Astrocyte (in vitro differentiated cells and primary cell): ENCODE data around the gene SHC3. TPM values are rescaled to one million over a fixed set of nuclear protein-coding genes. Genes with fewer than 3 reads are reported as not detected.
"Not testable (repeated sequence)": the region's sequence is repeated elsewhere in the genome, so short reads cannot be mapped to it uniquely, and the experiment has no call there.

Source experiments
- DNase-seq: peaks from one replicate; pipeline ENCODE4 v3.0.0-alpha.2; 2010; ENCODE audit warnings: low read depth
- FAIRE-seq: peaks from 2 replicates; lab custom pipeline; 2011; peaks lifted over from hg19 to GRCh38; lab: Jason Lieb, UNC
- H2AFZ ChIP-seq: 2 replicates; pipeline ENCODE4 v1.6.0; 2012; ENCODE audit warnings: low read depth, low read length, inconsistent platforms
- H3K27ac ChIP-seq: 2 replicates; pipeline ENCODE4 v1.5.1; 2011; ENCODE audit warnings: low read depth, low read length, inconsistent platforms
- H3K27me3 ChIP-seq: 2 replicates; pipeline ENCODE4 v1.6.0; 2011; ENCODE audit warnings: low read length, inconsistent platforms; ENCODE audit not compliant: insufficient read depth
- H3K36me3 ChIP-seq: 2 replicates; pipeline ENCODE4 v1.5.1; 2011; ENCODE audit warnings: low read length, inconsistent platforms; ENCODE audit not compliant: insufficient read depth
- H3K4me1 ChIP-seq: 2 replicates; pipeline ENCODE4 v1.5.1; 2011; ENCODE audit warnings: low read length, inconsistent platforms; ENCODE audit not compliant: insufficient read depth
- H3K4me2 ChIP-seq: 2 replicates; pipeline ENCODE4 v1.6.0; 2012; ENCODE audit warnings: low read length, inconsistent platforms
- H3K4me3 ChIP-seq: 2 replicates; pipeline ENCODE4 v1.5.1; 2011; ENCODE audit warnings: low read depth, mild to moderate bottlenecking, low read length, inconsistent platforms; ENCODE audit not compliant: insufficient read depth
- H3K79me2 ChIP-seq: 2 replicates; pipeline ENCODE4 v1.6.0; 2012; ENCODE audit warnings: mild to moderate bottlenecking, low read length, inconsistent platforms; ENCODE audit not compliant: insufficient read depth
- H3K9ac ChIP-seq: 2 replicates; pipeline ENCODE4 v1.6.0; 2012; ENCODE audit warnings: mild to moderate bottlenecking, low read length, inconsistent platforms
- H3K9me3 ChIP-seq: 2 replicates; pipeline ENCODE4 v1.5.1; 2012; ENCODE audit warnings: low read depth, mild to moderate bottlenecking, low read length, inconsistent platforms; ENCODE audit not compliant: insufficient read depth
- H4K20me1 ChIP-seq: 2 replicates; pipeline ENCODE4 v1.6.0; 2012; ENCODE audit warnings: low read length, inconsistent platforms; ENCODE audit not compliant: insufficient read depth
- H3K27ac Mint-ChIP-seq: one replicate; pipeline ENCODE4 v1.8.0; 2021; ENCODE audit warnings: mild to moderate bottlenecking, mixed read lengths; ENCODE audit not compliant: unreplicated experiment
- H3K27me3 Mint-ChIP-seq: one replicate; pipeline ENCODE4 v1.8.0; 2021; ENCODE audit warnings: low read depth, mixed read lengths; ENCODE audit not compliant: unreplicated experiment
- H3K36me3 Mint-ChIP-seq: one replicate; pipeline ENCODE4 v1.8.0; 2021; ENCODE audit warnings: low read depth, mixed read lengths; ENCODE audit not compliant: unreplicated experiment
- H3K4me1 Mint-ChIP-seq: one replicate; pipeline ENCODE4 v1.8.0; 2021; ENCODE audit warnings: low read depth, mixed read lengths; ENCODE audit not compliant: unreplicated experiment
- H3K4me3 Mint-ChIP-seq: one replicate; pipeline ENCODE4 v1.8.0; 2021; ENCODE audit warnings: mild to moderate bottlenecking, moderate library complexity, mixed read lengths; ENCODE audit not compliant: unreplicated experiment
- H3K9me3 Mint-ChIP-seq: one replicate; pipeline ENCODE4 v1.8.0; 2021; ENCODE audit warnings: mild to moderate bottlenecking, mixed read lengths; ENCODE audit not compliant: unreplicated experiment
- EZH2 ChIP-seq: IDR thresholded peaks from 2 replicates; pipeline ENCODE4 v1.6.1; 2012; ENCODE audit warnings: mild to moderate bottlenecking, low read length, inconsistent platforms; ENCODE audit not compliant: insufficient read depth
- total RNA-seq: library from RNA; stranded (reverse); gene quantifications from 2 replicates; pipeline ENCODE4 v1.2.1, GENCODE V29; 2021
- TF ChIP-seq, protein P1 (sequence below): IDR thresholded peaks from 2 replicates; pipeline ENCODE4 v1.5.1; 2011; ENCODE audit warnings: low read depth, mild to moderate bottlenecking, inconsistent platforms, low read length, moderate library complexity; ENCODE audit not compliant: insufficient read depth

Gene SHC3
- total RNA-seq, 1 donor from 2014 or later = 4.6 TPM

DNA sequence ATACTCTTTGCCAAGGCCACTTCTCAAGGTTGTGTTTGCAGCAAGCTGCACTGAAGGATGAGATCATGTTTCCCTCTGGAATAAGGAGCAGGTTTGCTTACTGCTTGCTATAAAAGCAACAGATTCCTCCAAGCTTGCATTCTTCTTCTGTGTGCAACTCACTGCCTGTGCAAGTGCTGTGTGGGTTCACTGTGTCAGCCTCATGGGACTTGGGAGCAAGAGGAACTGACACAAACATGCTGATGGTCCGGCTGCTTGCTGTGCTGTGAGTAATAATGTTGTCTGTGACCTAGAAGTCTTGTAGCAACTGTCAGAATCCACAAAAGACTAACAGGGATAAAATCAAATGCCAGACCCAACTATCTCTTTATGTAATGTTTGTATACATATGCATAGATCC lies 33.6 kb upstream of the SHC3 start:
- Histone ChIP-seq H4K20me1 (no peaks in the 10 kb centered on the region), H2AFZ (no peak overlapping the region), H3K27me3 (no peaks in the 10 kb centered on the region), H3K4me3 (no peak overlapping the region), H3K9me3 (no peaks in the 10 kb centered on the region), H3K36me3 (no peaks in the 10 kb centered on the region), H3K4me1 (no peaks in the 10 kb centered on the region), H3K79me2 (no peaks in the 10 kb centered on the region), H3K4me2 (no peak overlapping the region), H3K9ac (no peak overlapping the region), H3K27ac (no peak overlapping the region)
- Mint-ChIP-seq H3K36me3 (peaks cover 1% of the 10 kb centered on the region), H3K4me3 (no peak overlapping the region), H3K9me3 (peaks cover 8% of the 10 kb centered on the region), H3K4me1 (no peaks in the 10 kb centered on the region), H3K27ac (no peak overlapping the region), H3K27me3 (peaks cover 2% of the 10 kb centered on the region)
- DNase-seq (no peak), FAIRE-seq (no peak)
- TF ChIP-seq EZH2 = no peak
- TF ChIP-seq, protein P1, sequence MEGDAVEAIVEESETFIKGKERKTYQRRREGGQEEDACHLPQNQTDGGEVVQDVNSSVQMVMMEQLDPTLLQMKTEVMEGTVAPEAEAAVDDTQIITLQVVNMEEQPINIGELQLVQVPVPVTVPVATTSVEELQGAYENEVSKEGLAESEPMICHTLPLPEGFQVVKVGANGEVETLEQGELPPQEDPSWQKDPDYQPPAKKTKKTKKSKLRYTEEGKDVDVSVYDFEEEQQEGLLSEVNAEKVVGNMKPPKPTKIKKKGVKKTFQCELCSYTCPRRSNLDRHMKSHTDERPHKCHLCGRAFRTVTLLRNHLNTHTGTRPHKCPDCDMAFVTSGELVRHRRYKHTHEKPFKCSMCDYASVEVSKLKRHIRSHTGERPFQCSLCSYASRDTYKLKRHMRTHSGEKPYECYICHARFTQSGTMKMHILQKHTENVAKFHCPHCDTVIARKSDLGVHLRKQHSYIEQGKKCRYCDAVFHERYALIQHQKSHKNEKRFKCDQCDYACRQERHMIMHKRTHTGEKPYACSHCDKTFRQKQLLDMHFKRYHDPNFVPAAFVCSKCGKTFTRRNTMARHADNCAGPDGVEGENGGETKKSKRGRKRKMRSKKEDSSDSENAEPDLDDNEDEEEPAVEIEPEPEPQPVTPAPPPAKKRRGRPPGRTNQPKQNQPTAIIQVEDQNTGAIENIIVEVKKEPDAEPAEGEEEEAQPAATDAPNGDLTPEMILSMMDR = no peak

DNA sequence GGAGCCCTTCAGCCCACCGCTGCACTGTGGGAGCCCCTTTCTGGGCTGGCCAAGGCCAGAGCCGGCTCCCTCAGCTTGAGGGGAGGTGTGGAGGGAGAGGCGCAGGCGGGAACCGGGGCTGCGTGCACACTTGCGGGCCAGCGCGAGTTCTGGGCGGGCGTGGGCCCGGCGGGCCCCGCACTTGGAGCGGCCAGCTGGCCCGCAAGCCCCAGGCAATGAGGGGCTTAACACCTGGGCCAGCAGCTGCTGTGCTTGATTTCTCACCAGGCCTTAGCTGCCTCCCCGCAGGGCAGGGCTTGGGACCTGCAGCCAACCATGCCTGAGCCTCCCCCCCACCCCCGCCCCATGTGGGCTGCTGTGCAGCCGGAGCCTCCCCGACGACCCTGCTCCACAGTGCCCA lies 30.7 kb upstream of the SHC3 start:
- not testable (repeated sequence) for H3K27me3 ChIP-seq, H3K27me3 Mint-ChIP-seq, DNase-seq, H3K9ac ChIP-seq, H3K27ac ChIP-seq, H3K4me3 Mint-ChIP-seq, H3K9me3 Mint-ChIP-seq, H3K4me2 ChIP-seq, H3K4me3 ChIP-seq, H3K36me3 Mint-ChIP-seq, H3K79me2 ChIP-seq, H3K4me1 ChIP-seq, H3K4me1 Mint-ChIP-seq, FAIRE-seq, H4K20me1 ChIP-seq, H2AFZ ChIP-seq, H3K9me3 ChIP-seq, H3K36me3 ChIP-seq, H3K27ac Mint-ChIP-seq

DNA sequence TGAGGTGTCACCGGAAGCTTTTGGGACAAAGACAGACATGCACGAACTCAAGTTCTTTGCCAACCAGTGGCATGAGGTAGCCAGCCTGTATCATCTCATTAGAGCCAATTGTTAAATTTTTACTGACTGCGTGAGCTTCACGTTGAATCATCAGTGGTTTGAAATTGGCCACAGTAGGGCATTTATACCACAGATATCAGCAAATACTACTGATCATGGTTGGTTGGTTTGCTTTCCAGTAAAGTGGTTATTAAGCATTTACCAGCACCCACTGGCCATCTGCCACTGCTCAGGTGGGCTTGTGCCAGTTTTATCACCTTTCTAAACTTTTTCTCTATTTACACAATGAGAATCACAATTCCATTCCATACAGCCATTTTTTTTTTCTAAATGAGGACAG lies 28.4 kb upstream of the SHC3 start:
- Mint-ChIP-seq H3K9me3 (peaks cover 4% of the 10 kb centered on the region), H3K4me1 (no peaks in the 10 kb centered on the region), H3K4me3 (no peak overlapping the region), H3K27ac (no peak overlapping the region), H3K27me3 (peaks cover 8% of the 10 kb centered on the region), H3K36me3 (no peaks in the 10 kb centered on the region)
- TF ChIP-seq, protein P1 = no peak
- no peak for TF ChIP-seq EZH2
- no peaks in the 10 kb centered on the region for H3K27me3 ChIP-seq
- H3K9me3 ChIP-seq = no peaks in the 10 kb centered on the region
- H3K9ac ChIP-seq = no peak overlapping the region
- no peak overlapping the region for H3K27ac ChIP-seq
- DNase-seq = no peak
- no peak overlapping the region for H2AFZ ChIP-seq
- H3K79me2 ChIP-seq = no peaks in the 10 kb centered on the region
- no peaks in the 10 kb centered on the region for H3K36me3 ChIP-seq
- no peak for FAIRE-seq
- no peak overlapping the region for H3K4me2 ChIP-seq
- no peaks in the 10 kb centered on the region for H3K4me1 ChIP-seq
- H3K4me3 ChIP-seq = no peak overlapping the region
- no peaks in the 10 kb centered on the region for H4K20me1 ChIP-seq
